ENCODE data around the gene SOX10. TPM values are rescaled to one million over a fixed set of nuclear protein-coding genes. Genes with fewer than 3 reads are reported as not detected.

SOX10 gene
- total and polyA plus RNA-seq, 2 of the 13 experiments (the other 11 are each of a cell fraction or from before 2014, with no cell fraction given) = not detected

DNA sequence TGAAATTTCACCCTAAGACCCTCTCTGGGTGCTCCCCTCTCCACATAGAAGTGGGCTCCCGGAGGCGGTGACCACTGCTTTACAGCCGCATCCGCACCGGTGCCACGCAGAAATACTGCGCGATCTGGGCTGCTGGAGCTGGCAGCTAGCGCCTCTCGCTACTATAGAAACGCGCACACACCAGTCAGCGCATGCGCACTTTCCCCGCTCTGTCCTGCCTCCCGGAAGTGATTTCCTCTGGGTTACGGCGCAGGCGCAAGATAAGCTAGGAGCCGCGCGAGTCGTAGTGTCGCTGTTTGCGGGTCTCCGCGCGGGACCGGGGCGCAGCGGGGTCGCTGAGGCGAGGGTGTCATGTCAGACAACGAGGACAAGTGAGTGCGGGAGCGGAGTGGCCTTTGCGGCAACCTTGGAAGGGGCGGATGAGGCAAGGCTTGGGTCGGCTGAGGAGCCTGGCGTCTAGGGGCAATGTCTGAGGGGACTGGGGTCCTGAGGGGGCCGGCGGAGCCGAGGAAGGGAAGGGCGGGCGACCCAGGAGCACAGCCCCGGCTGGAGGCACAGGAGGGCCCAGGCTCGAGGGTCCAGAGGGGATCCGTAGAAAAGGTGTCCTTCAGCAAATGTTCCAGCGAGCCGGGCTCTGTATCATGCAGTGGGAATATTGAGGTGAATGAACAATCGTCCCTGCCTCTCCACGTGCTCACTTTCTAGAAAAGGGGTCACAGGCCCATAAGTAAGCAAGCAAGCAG, 30.7 kb downstream of the SOX10 start, which contains the start of the genes C22orf23 and POLR2F (continued):
- TF ChIP-seq, protein P1, sequence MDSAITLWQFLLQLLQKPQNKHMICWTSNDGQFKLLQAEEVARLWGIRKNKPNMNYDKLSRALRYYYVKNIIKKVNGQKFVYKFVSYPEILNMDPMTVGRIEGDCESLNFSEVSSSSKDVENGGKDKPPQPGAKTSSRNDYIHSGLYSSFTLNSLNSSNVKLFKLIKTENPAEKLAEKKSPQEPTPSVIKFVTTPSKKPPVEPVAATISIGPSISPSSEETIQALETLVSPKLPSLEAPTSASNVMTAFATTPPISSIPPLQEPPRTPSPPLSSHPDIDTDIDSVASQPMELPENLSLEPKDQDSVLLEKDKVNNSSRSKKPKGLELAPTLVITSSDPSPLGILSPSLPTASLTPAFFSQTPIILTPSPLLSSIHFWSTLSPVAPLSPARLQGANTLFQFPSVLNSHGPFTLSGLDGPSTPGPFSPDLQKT (CRISPR knock-in tag; IDR thresholded peaks at IDR 0.05; ENCODE audit: borderline replicate concordance) = no peak
- TF ChIP-seq, protein P2, sequence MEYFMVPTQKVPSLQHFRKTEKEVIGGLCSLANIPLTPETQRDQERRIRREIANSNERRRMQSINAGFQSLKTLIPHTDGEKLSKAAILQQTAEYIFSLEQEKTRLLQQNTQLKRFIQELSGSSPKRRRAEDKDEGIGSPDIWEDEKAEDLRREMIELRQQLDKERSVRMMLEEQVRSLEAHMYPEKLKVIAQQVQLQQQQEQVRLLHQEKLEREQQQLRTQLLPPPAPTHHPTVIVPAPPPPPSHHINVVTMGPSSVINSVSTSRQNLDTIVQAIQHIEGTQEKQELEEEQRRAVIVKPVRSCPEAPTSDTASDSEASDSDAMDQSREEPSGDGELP (IDR thresholded peaks at IDR 0.05; ENCODE audit: borderline replicate concordance, low read depth) = no peak
- TF ChIP-seq PHB2 (IDR thresholded peaks at IDR 0.05; ENCODE audit: partially characterized antibody) (no peak), ATF7 (IDR thresholded peaks at IDR 0.05) (no peak), ATF7 (CRISPR knock-in tag; IDR thresholded peaks at IDR 0.05) (no peak), SOX6 (IDR thresholded peaks at IDR 0.05) (no peak), SOX6 (CRISPR knock-in tag; IDR thresholded peaks at IDR 0.05) (peak; percentile 45; the same call in 1 of the 2 replicates), ZNF354B (CRISPR knock-in tag; IDR thresholded peaks at IDR 0.05) (no peak), ZFP90 (CRISPR knock-in tag; IDR thresholded peaks at IDR 0.05; ENCODE audit: borderline replicate concordance) (no peak), TARDBP (CRISPR knock-in tag; IDR thresholded peaks at IDR 0.05) (0 out of 2 replicates have a peak, but pooled peaks have one; percentile 15), ATRX (CRISPR knock-in tag; IDR thresholded peaks at IDR 0.05; ENCODE audit: borderline replicate concordance) (no peak), MAZ (IDR thresholded peaks at IDR 0.05; ENCODE audit: borderline replicate concordance, low read depth, low read length) (no peak), MAZ (CRISPR knock-in tag; IDR thresholded peaks at IDR 0.05; ENCODE audit: low read depth) (peak; percentile 63; the same call in 1 of the 2 replicates), ZNF44 (CRISPR knock-in tag; IDR thresholded peaks at IDR 0.05) (peak; percentile 32; the same call in 1 of the 2 replicates), SMC3 (IDR thresholded peaks at IDR 0.05; ENCODE audit: low read length) (no peak), TP53 (CRISPR knock-in tag; conservative IDR thresholded peaks at IDR 0.05) (no peak; the same call in 1 of the 2 replicates), ZFP91 (CRISPR knock-in tag; IDR thresholded peaks at IDR 0.05; ENCODE audit: borderline replicate concordance) (peak; percentile 44; the same call in 1 of the 2 replicates), RBM39 (IDR thresholded peaks at IDR 0.05; ENCODE audit: low read depth, low read length, poor library complexity, severe bottlenecking) (peak; percentile 80), HHEX (CRISPR knock-in tag; IDR thresholded peaks at IDR 0.05) (no peak), BHLHE40 (IDR thresholded peaks at IDR 0.05; ENCODE audit: low read length) (no peak), ZHX1 (CRISPR knock-in tag; IDR thresholded peaks at IDR 0.05; ENCODE audit: low read depth) (no peak), SETDB1 (CRISPR knock-in tag; IDR thresholded peaks at IDR 0.05; ENCODE audit: borderline replicate concordance) (no peak), GABPA (IDR thresholded peaks at IDR 0.05; ENCODE audit: low read depth, low read length) (peak; percentile 68), GABPA (CRISPR knock-in tag; IDR thresholded peaks at IDR 0.05; ENCODE audit: low read depth) (peak; percentile 95), DPF2 (CRISPR knock-in tag; IDR thresholded peaks at IDR 0.05; ENCODE audit: borderline replicate concordance, low read depth) (no peak)

Data from HepG2 (cell line).